K562 (cell line): ENCODE results near the gene CREB5. TPM values are rescaled to one million over a fixed set of nuclear protein-coding genes. Genes with fewer than 3 reads are reported as not detected.

Experiments used
- ATAC-seq: fragments of 200-7000 bp; cut with Tn5 transposase; 3 replicates; pipeline ENCODE4 v1.9.1; 2020; ENCODE audit warnings: moderate library complexity
- BruUV-seq: library from RNA; stranded (reverse); fragments of 400-500 nt; replicated peaks from 2 replicates; lab custom pipeline; 2021; lab: Mats Ljungman, UMichigan
- CTCF ChIA-PET: fragments of 300-600 bp; formaldehyde crosslinking; extraction: SDS; loops from one replicate; lab custom pipeline; 2021; ENCODE audit warnings: low intra/inter-chr PET ratio; lab: Yijun Ruan, JAX
- POLR2A ChIA-PET: fragments of 300-600, 350-650 bp; sonication (Branson Sonifier 250); formaldehyde crosslinking; extraction: SDS; loops from one replicate; lab custom pipeline; 2021; ENCODE audit warnings: antibody characterized with exemption, inconsistent platforms; lab: Yijun Ruan, JAX
- DNase-seq, 4 experiments: peaks; one replicate each; pipeline versions ENCODE4 v3.0.0 to v3.0.0-alpha.2; 2011 to 2018; ENCODE audit warnings: low spot score in 3 of 4, mixed read lengths in 3 of 4; ENCODE audit errors: extremely low read depth in 1 of 4
- FAIRE-seq: peaks from 2 replicates; lab custom pipeline; 2011; peaks lifted over from hg19 to GRCh38; lab: Jason Lieb, UNC
- H2AFZ ChIP-seq: 2 replicates; pipeline ENCODE4 v1.6.0; 2011; ENCODE audit warnings: low read depth, low read length, control low read depth, inconsistent platforms
- H3K27ac ChIP-seq: fragments of 200-600 bp; 3 replicates; pipeline ENCODE4 v1.8.0; 2011; ENCODE audit warnings: low read depth, mild to moderate bottlenecking, control low read depth, inconsistent platforms, low read length, moderate library complexity, mixed read lengths; ENCODE audit errors: extremely low read depth
- H3K27me3 ChIP-seq, 2 experiments: fragments of 300-600 bp in 1 of 2; 2 replicates in 1 of 2; 3 replicates in 1 of 2; pipeline versions ENCODE4 v1.6.0 to v1.8.0; 2011; ENCODE audit warnings: inconsistent platforms in 2 of 2, low read length in 2 of 2, mild to moderate bottlenecking in 1 of 2, mixed read lengths in 1 of 2, moderate library complexity in 1 of 2; ENCODE audit not compliant: control insufficient read depth in 2 of 2, insufficient read depth in 2 of 2
- H3K36me3 ChIP-seq: fragments of 300-600 bp; 3 replicates; pipeline ENCODE4 v1.8.0; 2011; ENCODE audit warnings: mild to moderate bottlenecking, low read length, inconsistent platforms; ENCODE audit not compliant: control insufficient read depth, insufficient read depth
- H3K4me1 ChIP-seq, 2 experiments: fragments of 200-600 bp in 1 of 2; replicated peaks in 1 of 2; 2 replicates in 1 of 2; 3 replicates in 1 of 2; pipeline versions ENCODE4 v1.5.1 to v1.8.0; 2011; ENCODE audit warnings: inconsistent platforms in 2 of 2, low read length in 2 of 2, mild to moderate bottlenecking in 1 of 2, mixed read lengths in 1 of 2, moderate library complexity in 1 of 2; ENCODE audit not compliant: control insufficient read depth in 2 of 2, insufficient read depth in 2 of 2
- H3K4me2 ChIP-seq: 2 replicates; pipeline ENCODE4 v1.6.1; 2011; ENCODE audit warnings: low read length, control low read depth, inconsistent platforms, mixed read lengths; ENCODE audit not compliant: insufficient read depth
- H3K4me3 ChIP-seq: fragments of 200-600 bp; sonication (generic), shearing (Covaris generic); 2 replicates; pipeline ENCODE4 v1.5.1; 2016; ENCODE audit warnings: control low read depth, inconsistent platforms
- H3K79me2 ChIP-seq: fragments of 200-600 bp; 3 replicates; pipeline ENCODE4 v1.8.0; 2011; ENCODE audit warnings: low read length, inconsistent platforms; ENCODE audit not compliant: control insufficient read depth, insufficient read depth
- H3K9ac ChIP-seq, 2 experiments: 2 replicates each; pipeline versions ENCODE4 v1.6.0 to v1.6.1; 2011; ENCODE audit warnings: low read depth in 2 of 2, low read length in 2 of 2, control low read depth in 1 of 2, inconsistent platforms in 1 of 2, mild to moderate bottlenecking in 1 of 2, mixed read lengths in 1 of 2; ENCODE audit not compliant: insufficient read depth in 1 of 2
- H3K9me1 ChIP-seq: one replicate; pipeline ENCODE4 v1.6.0; 2011; ENCODE audit warnings: inconsistent platforms, mild to moderate bottlenecking, low read length, moderate library complexity; ENCODE audit not compliant: control insufficient read depth, insufficient read depth
- H3K9me3 ChIP-seq: replicated peaks from 2 replicates; pipeline ENCODE4 v1.5.1; 2011; ENCODE audit warnings: low read depth, low read length, inconsistent platforms; ENCODE audit not compliant: control insufficient read depth, insufficient read depth
- H4K20me1 ChIP-seq: replicated peaks from 2 replicates; pipeline ENCODE4 v1.6.1; 2011; ENCODE audit warnings: low read length, inconsistent platforms, mixed read lengths; ENCODE audit not compliant: control insufficient read depth, insufficient read depth
- ATF6 ChIP-seq: sonication (generic); formaldehyde crosslinking; IDR thresholded peaks from 2 replicates; pipeline ENCODE4 v1.4.0; 2020; ENCODE audit warnings: mild to moderate bottlenecking, missing genetic modification reagents
- CBFA2T2 ChIP-seq: fragments of 450-650 bp; conservative IDR thresholded peaks from 2 replicates; pipeline ENCODE4 v1.6.1; 2017; ENCODE audit warnings: mild to moderate bottlenecking
- PATZ1 ChIP-seq: fragments of 250-450 bp; sonication (Bioruptor Pico); IDR thresholded peaks from 2 replicates; pipeline ENCODE4 v1.5.0; 2020; ENCODE audit warnings: mild to moderate bottlenecking, borderline replicate concordance
- POLR3A ChIP-seq: IDR thresholded peaks from 2 replicates; pipeline ENCODE4 v1.6.1; 2011; ENCODE audit warnings: borderline replicate concordance, mild to moderate bottlenecking, moderate library complexity; ENCODE audit not compliant: insufficient read length, insufficient read depth; ENCODE audit errors: extremely low read depth
- SIX5 ChIP-seq, 2 experiments: IDR thresholded peaks; 2 replicates each; pipeline ENCODE4 v1.6.1; 2011; ENCODE audit warnings: low read length in 2 of 2, borderline replicate concordance in 1 of 2, low read depth in 1 of 2, mild to moderate bottlenecking in 1 of 2, moderate library complexity in 1 of 2; ENCODE audit not compliant: insufficient read depth in 1 of 2
- SRF ChIP-seq, 2 experiments: fragments of 250-450, 450-650 bp in 1 of 2; sonication (Bioruptor Pico) in 1 of 2; sonication (generic) in 1 of 2; formaldehyde crosslinking; IDR thresholded peaks; 2 replicates each; pipeline versions ENCODE4 v1.5.0 to v1.5.1; 2020 to 2022; ENCODE audit warnings: mild to moderate bottlenecking in 1 of 2, missing genetic modification reagents in 1 of 2
- TEAD4 ChIP-seq, 2 experiments: sonication (generic) in 1 of 2; formaldehyde crosslinking in 1 of 2; IDR thresholded peaks; 2 replicates each; pipeline versions ENCODE4 v1.6.1 to v1.8.0; 2012 to 2022; ENCODE audit warnings: borderline replicate concordance in 1 of 2, inconsistent platforms in 1 of 2, low read length in 1 of 2, mild to moderate bottlenecking in 1 of 2, missing genetic modification reagents in 1 of 2
- USF2 ChIP-seq: sonication (generic); formaldehyde crosslinking; IDR thresholded peaks from 2 replicates; pipeline ENCODE4 v1.5.0; 2020; ENCODE audit warnings: missing genetic modification reagents
- VEZF1 ChIP-seq: fragments of 200-800 bp; sonication (Bioruptor generic); IDR thresholded peaks from 2 replicates; pipeline ENCODE4 v1.6.1; 2017; ENCODE audit warnings: missing genetic modification characterization, missing compliant biosample characterization
- ZBTB8A ChIP-seq: fragments of 450-650 bp; IDR thresholded peaks from 2 replicates; pipeline ENCODE4 v1.6.1; 2018; ENCODE audit warnings: mild to moderate bottlenecking, moderate library complexity; ENCODE audit not compliant: partially characterized antibody
- ZNF282 ChIP-seq: sonication (generic); formaldehyde crosslinking; IDR thresholded peaks from 2 replicates; pipeline ENCODE4 v1.8.1; 2023; ENCODE audit warnings: missing genetic modification reagents
- ZNF41 ChIP-seq: fragments of 250-450 bp; sonication (Bioruptor Pico); conservative IDR thresholded peaks from 2 replicates; pipeline ENCODE4 v1.4.0; 2020; ENCODE audit warnings: mild to moderate bottlenecking
- ZNF668 ChIP-seq: fragments of 250-450 bp; sonication (Bioruptor Pico); IDR thresholded peaks from 2 replicates; pipeline ENCODE4 v1.8.0; 2022; ENCODE audit warnings: mild to moderate bottlenecking, inconsistent platforms
- WGBS: fragments of 100-300 bp; shearing (Covaris generic); methylation state at CpG from one replicate; pipeline ENCODE4 v1.1.6; 2016; ENCODE audit warnings: low coverage, mixed read lengths; ENCODE audit not compliant: insufficient coverage; ENCODE audit errors: missing lambda C conversion rate; 5-methylcytosine and 5-hydroxymethylcytosine counted together
- in situ Hi-C: fragments of 300-500 bp; cut with MboI; formaldehyde crosslinking; loops from 4 replicates; pipeline ENCODE4 v1.15.0; 2018; ENCODE audit warnings: inconsistent platforms, mixed read lengths
- intact Hi-C: fragments of 100-400 bp; cut with micrococcal nuclease; formaldehyde crosslinking; loops from 2 replicates; pipeline ENCODE4 v1.14.2; 2022
- polyA plus RNA-seq, 8 experiments: library from polyadenylated mRNA; depleted of rRNA in 4 of 8; stranded (reverse) in 5 of 8; unstranded in 3 of 8; fragments of >200 nt; fragmentation: Nextera tagmentation in 2 of 8; fragmentation: Illumina TruSeq in 1 of 8; extraction: Ambion mirVana in 2 of 8; extraction: Trizol in 1 of 8; gene quantifications; 2 replicates each; pipeline versions ENCODE4 v1.2.1 to v1.2.3, GENCODE V29; 2011 to 2014; ENCODE audit warnings: inconsistent platforms in 1 of 8, missing spikeins in 1 of 8
- total RNA-seq, 7 experiments: library from RNA; depleted of rRNA in 6 of 7; stranded (reverse); fragments of >200 nt in 6 of 7; fragmentation: Illumina TruSeq in 2 of 7; extraction: Trizol in 2 of 7; gene quantifications; 2 replicates each; pipeline versions ENCODE4 v1.2.1 to v1.2.3, GENCODE V29; 2011 to 2021; ENCODE audit warnings: low replicate concordance in 1 of 7

CREB5 gene
- total and polyA plus RNA-seq, 9 of the 15 experiments (the other 6 are each of a cell fraction or from before 2014, with no cell fraction given) = 0.33 to 6.4 (median 1.8) TPM

- ChIA-PET POLR2A (no interaction called here), CTCF (no interaction called here)
- H3K9me1 ChIP-seq = no peaks in the 10 kb centered on the region
- no peak overlapping the region for H2AFZ ChIP-seq
- DNase-seq (no peak), ATAC-seq (no peak), FAIRE-seq (no peak)
- WGBS = 0% methylated on average over 4 of the region's 4 CpGs
- H3K4me2 ChIP-seq = no peak overlapping the region
- no peaks in the 10 kb centered on the region for H4K20me1 ChIP-seq
- H3K79me2 ChIP-seq = no peaks in the 10 kb centered on the region
- in situ Hi-C loops (no loop called here), intact Hi-C loops (no loop called here)
- no peaks in the 10 kb centered on the region for H3K4me1 ChIP-seq
- H3K27ac ChIP-seq = no peak overlapping the region
- peaks cover 0 to 2% of the 10 kb centered on the region in 2 experiments; a peak in 1 of 5 replicates for H3K27me3 ChIP-seq
- H3K4me3 ChIP-seq = no peak overlapping the region
- BruUV-seq = no TSS peak
- H3K36me3 ChIP-seq = no peaks in the 10 kb centered on the region
- H3K9me3 ChIP-seq = no peaks in the 10 kb centered on the region
- H3K9ac ChIP-seq = no peak overlapping the region
- TF ChIP-seq ZNF41 (no peak), TEAD4 (IDR thresholded peaks at IDR 0.05; ENCODE audit: low read length) (no peak), TEAD4 (CRISPR knock-in tag; IDR thresholded peaks at IDR 0.05; ENCODE audit: borderline replicate concordance) (no peak), ATF6 (CRISPR knock-in tag) (no peak), ZNF282 (no peak), CBFA2T2 (no peak), SIX5 (IDR thresholded peaks at IDR 0.05; ENCODE audit: borderline replicate concordance in 1 of 2, insufficient read depth in 1 of 2, low read depth in 1 of 2, low read length in 2 of 2) (no peak), VEZF1 (CRISPR knock-in tag) (no peak), SRF (CRISPR knock-in tag; IDR thresholded peaks at IDR 0.05) (no peak), ZBTB8A (no peak), PATZ1 (CRISPR knock-in tag) (no peak), USF2 (CRISPR knock-in tag) (no peak), POLR3A (no peak), ZNF668 (CRISPR knock-in tag) (no peak)
Measured at GRCh38 chr7:28582226-28582625, 169.9 kb downstream of the CREB5 start.
